ENCODE measurements around the gene HES3.

The HES3 gene

DNA sequence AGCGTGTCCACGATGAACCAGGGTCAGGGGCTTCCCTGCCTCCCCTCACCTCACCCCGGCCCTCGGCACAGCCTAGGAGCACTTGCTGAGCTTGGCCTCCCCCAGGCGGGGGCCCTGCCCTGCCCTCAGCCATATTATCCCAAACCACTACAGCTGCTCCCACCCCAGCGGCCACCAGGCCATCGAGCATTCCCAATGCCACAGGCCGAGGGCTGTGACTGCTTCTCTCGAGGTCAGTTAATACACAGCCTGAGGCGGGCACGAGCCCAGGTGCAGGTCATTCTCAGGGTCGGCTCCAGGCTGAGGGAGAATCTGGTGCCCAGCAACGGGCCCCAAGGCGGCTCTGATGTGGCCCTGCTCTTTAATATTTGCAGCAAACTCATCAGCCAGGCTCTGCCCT, 25.3 kb downstream of the HES3 start:
- H3K36me3 ChIP-seq (ENCODE audit: insufficient read depth, low read length): no peaks in the 10 kb centered on the region
- no peak overlapping the region for H3K4me3 ChIP-seq
- no peak for DNase-seq (ENCODE audit: low read depth, low spot score)
- H3K9me3 ChIP-seq (ENCODE audit: low read depth, low read length): no peaks in the 10 kb centered on the region
- TF ChIP-seq POLR2AphosphoS5 (IDR thresholded peaks at IDR 0.05; ENCODE audit: borderline replicate concordance, low read depth, low read length): no peak
- TF ChIP-seq FOXP2 (optimal IDR thresholded peaks at IDR 0.05; ENCODE audit: control extremely low read depth, extremely low read length, insufficient read depth): no peak
- TF ChIP-seq EZH2 (IDR thresholded peaks at IDR 0.05): no peak
- H3K9ac ChIP-seq (ENCODE audit: insufficient read length): peak overlapping the region; percentile 22
- peak overlapping the region; percentile 86; the same call in 1 of the 2 replicates for H3K27ac ChIP-seq

DNA sequence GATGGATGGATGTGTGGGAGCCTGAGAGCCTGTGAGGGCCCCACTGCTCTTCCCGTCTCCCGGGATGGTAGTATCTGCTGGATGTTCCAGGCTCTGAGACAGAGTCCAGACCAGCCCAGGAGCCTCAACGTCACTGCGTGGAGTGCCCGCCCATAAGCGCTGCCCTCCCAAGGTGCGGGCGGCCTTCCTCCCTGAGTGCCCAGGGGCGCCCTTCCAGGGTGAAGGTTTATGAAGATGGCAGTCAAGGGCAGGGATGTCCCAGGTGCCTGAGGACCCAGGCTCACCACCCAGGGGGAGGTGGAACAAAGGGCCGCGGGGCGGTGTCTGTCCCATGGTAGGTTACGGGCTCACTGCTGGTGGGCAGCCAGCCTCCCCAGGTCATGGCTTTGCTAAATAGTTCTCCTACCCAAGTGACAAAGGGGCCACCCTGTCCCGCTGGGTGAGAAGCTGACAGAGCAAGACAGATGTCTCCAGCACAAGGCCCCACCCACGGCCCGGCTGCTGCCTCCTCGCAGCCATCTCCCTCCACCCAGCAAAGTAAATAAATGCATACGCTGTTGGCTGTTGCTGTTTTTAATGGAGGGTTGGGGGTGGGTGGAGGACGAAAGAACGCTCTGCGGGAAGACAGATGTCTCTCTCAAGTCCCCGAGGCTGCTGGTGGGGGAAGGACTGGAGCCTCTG, 25.9 kb downstream of the HES3 start:
- Histone ChIP-seq H3K9me3 (ENCODE audit: low read depth, low read length) (no peaks in the 10 kb centered on the region), H3K27ac (peak overlapping the region; percentile 86), H3K36me3 (ENCODE audit: insufficient read depth, low read length) (no peaks in the 10 kb centered on the region), H3K9ac (ENCODE audit: insufficient read length) (no peak overlapping the region), H3K4me3 (peak overlapping the region; percentile 59)
- no peak for TF ChIP-seq POLR2AphosphoS5 (IDR thresholded peaks at IDR 0.05; ENCODE audit: borderline replicate concordance, low read depth, low read length)
- no peak for TF ChIP-seq EZH2 (IDR thresholded peaks at IDR 0.05)
- no peak for TF ChIP-seq FOXP2 (optimal IDR thresholded peaks at IDR 0.05; ENCODE audit: control extremely low read depth, extremely low read length, insufficient read depth)
- no peak for DNase-seq (ENCODE audit: low read depth, low spot score)

- DNase-seq (ENCODE audit: low read depth, low spot score): no peak
- Histone ChIP-seq H3K27ac (peak overlapping the region; percentile 86), H3K9ac (ENCODE audit: insufficient read length) (peak overlapping the region; percentile 7)
Measured at GRCh38 chr1:6270401-6270800, 26.4 kb downstream of the HES3 start.

DNA sequence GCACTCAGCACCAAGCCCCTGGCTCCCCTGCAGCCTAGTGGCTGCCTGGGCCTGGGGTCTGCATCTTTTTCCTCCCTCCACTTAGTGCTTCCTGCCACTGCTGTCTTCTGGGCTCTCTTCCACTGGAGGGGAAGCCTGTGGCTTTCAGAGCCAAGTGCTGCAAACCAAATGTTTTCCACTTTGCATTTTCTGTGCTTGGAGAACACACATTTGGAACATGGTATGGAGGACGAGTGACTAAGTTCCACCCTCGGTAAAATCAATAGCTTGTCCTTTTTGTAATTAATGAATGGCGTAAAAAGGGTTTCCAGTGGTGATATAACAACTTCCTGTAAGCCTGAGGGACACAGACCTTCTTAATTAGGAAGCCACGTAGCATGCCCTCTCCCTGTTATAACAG, 27.0 kb downstream of the HES3 start:
- DNase-seq (ENCODE audit: low read depth, low spot score): no peak

More at GRCh38 chr1:6270401-6270800, 26.4 kb downstream of the HES3 start:
- TF ChIP-seq POLR2AphosphoS5 (IDR thresholded peaks at IDR 0.05; ENCODE audit: borderline replicate concordance, low read depth, low read length) (no peak), EZH2 (IDR thresholded peaks at IDR 0.05) (no peak), FOXP2 (optimal IDR thresholded peaks at IDR 0.05; ENCODE audit: control extremely low read depth, extremely low read length, insufficient read depth) (no peak)
- no peaks in the 10 kb centered on the region for H3K36me3 ChIP-seq (ENCODE audit: insufficient read depth, low read length)
- H3K9me3 ChIP-seq (ENCODE audit: low read depth, low read length): no peaks in the 10 kb centered on the region
- H3K4me3 ChIP-seq: peak overlapping the region; percentile 59

GRCh38 chr1:6271554-6271953, 27.6 kb downstream of the HES3 start:
- no peaks in the 10 kb centered on the region for H3K36me3 ChIP-seq (ENCODE audit: insufficient read depth, low read length)
- H3K9me3 ChIP-seq (ENCODE audit: low read depth, low read length): no peaks in the 10 kb centered on the region
- H3K27ac ChIP-seq: peak overlapping the region; percentile 86
- no peak for DNase-seq (ENCODE audit: low read depth, low spot score)
- no peak overlapping the region for H3K9ac ChIP-seq (ENCODE audit: insufficient read length)
- H3K4me3 ChIP-seq: peak overlapping the region; percentile 59
- TF ChIP-seq POLR2AphosphoS5 (IDR thresholded peaks at IDR 0.05; ENCODE audit: borderline replicate concordance, low read depth, low read length) (no peak), EZH2 (IDR thresholded peaks at IDR 0.05) (no peak), FOXP2 (optimal IDR thresholded peaks at IDR 0.05; ENCODE audit: control extremely low read depth, extremely low read length, insufficient read depth) (no peak)

More for the DNA sequence above, 27.0 kb downstream of the HES3 start:
- Histone ChIP-seq H3K4me3 (peak overlapping the region; percentile 59), H3K9me3 (ENCODE audit: low read depth, low read length) (no peaks in the 10 kb centered on the region), H3K27ac (peak overlapping the region; percentile 86), H3K36me3 (ENCODE audit: insufficient read depth, low read length) (no peaks in the 10 kb centered on the region), H3K9ac (ENCODE audit: insufficient read length) (peak overlapping the region; percentile 7)
- TF ChIP-seq POLR2AphosphoS5 (IDR thresholded peaks at IDR 0.05; ENCODE audit: borderline replicate concordance, low read depth, low read length) (no peak), FOXP2 (optimal IDR thresholded peaks at IDR 0.05; ENCODE audit: control extremely low read depth, extremely low read length, insufficient read depth) (no peak), EZH2 (IDR thresholded peaks at IDR 0.05) (no peak)

GRCh38 chr1:6272452-6272851, 28.5 kb downstream of the HES3 start:
- Histone ChIP-seq H3K36me3 (ENCODE audit: insufficient read depth, low read length) (no peaks in the 10 kb centered on the region), H3K4me3 (no peak overlapping the region), H3K27ac (no peak overlapping the region), H3K9me3 (ENCODE audit: low read depth, low read length) (no peaks in the 10 kb centered on the region), H3K9ac (ENCODE audit: insufficient read length) (no peak overlapping the region)
- DNase-seq (ENCODE audit: low read depth, low spot score): no peak
- TF ChIP-seq POLR2AphosphoS5 (IDR thresholded peaks at IDR 0.05; ENCODE audit: borderline replicate concordance, low read depth, low read length): no peak
- no peak for TF ChIP-seq EZH2 (IDR thresholded peaks at IDR 0.05)
- no peak for TF ChIP-seq FOXP2 (optimal IDR thresholded peaks at IDR 0.05; ENCODE audit: control extremely low read depth, extremely low read length, insufficient read depth)

- no peak overlapping the region for H3K27ac ChIP-seq
- no peak overlapping the region for H3K4me3 ChIP-seq
- TF ChIP-seq EZH2 (IDR thresholded peaks at IDR 0.05) (no peak), FOXP2 (optimal IDR thresholded peaks at IDR 0.05; ENCODE audit: control extremely low read depth, extremely low read length, insufficient read depth) (no peak), POLR2AphosphoS5 (IDR thresholded peaks at IDR 0.05; ENCODE audit: borderline replicate concordance, low read depth, low read length) (no peak)
- no peaks in the 10 kb centered on the region for H3K9me3 ChIP-seq (ENCODE audit: low read depth, low read length)
- no peaks in the 10 kb centered on the region for H3K36me3 ChIP-seq (ENCODE audit: insufficient read depth, low read length)
- H3K9ac ChIP-seq (ENCODE audit: insufficient read length): no peak overlapping the region
- no peak for DNase-seq (ENCODE audit: low read depth, low spot score)
Measured at GRCh38 chr1:6272868-6273267, 28.9 kb downstream of the HES3 start.

DNA sequence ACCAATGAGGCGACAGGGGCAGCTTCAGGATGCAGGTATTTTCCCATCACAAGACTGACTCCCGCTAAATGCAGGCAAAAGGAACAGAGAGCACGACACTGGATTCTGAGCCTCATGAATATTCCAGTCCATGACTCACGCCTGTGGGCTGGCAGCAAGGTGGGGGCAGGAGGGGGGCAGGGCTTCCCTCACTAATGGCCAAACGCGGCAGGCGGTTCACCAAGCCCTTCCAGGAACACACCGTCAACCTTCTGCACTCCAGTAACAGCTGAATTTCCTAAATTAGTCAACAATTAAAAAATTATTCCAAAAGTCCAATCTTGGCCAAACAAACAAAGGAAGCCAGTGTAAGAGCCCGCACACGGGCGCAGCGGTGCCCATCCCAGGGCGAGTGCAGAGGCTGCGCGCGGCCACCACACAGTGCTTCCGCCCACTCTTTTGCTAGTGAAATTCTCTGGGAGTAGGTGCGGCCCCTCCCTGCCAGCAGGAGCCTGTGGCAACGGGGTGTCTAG, 29.5 kb downstream of the HES3 start:
- H3K36me3 ChIP-seq (ENCODE audit: insufficient read depth, low read length): no peaks in the 10 kb centered on the region
- H3K4me3 ChIP-seq: no peak overlapping the region
- H3K9ac ChIP-seq (ENCODE audit: insufficient read length): no peak overlapping the region
- DNase-seq (ENCODE audit: low read depth, low spot score): no peak
- no peak overlapping the region for H3K27ac ChIP-seq
- H3K9me3 ChIP-seq (ENCODE audit: low read depth, low read length): no peaks in the 10 kb centered on the region
- TF ChIP-seq POLR2AphosphoS5 (IDR thresholded peaks at IDR 0.05; ENCODE audit: borderline replicate concordance, low read depth, low read length) (no peak), EZH2 (IDR thresholded peaks at IDR 0.05) (no peak), FOXP2 (optimal IDR thresholded peaks at IDR 0.05; ENCODE audit: control extremely low read depth, extremely low read length, insufficient read depth) (no peak)
